Measurements from ENCODE around the gene MECP2. TPM values are rescaled to one million over a fixed set of nuclear protein-coding genes. Genes with fewer than 3 reads are reported as not detected.

The MECP2 gene
- total and polyA plus RNA-seq, 12 donors = 16.9 to 67.7 (median 53.2) TPM

DNA sequence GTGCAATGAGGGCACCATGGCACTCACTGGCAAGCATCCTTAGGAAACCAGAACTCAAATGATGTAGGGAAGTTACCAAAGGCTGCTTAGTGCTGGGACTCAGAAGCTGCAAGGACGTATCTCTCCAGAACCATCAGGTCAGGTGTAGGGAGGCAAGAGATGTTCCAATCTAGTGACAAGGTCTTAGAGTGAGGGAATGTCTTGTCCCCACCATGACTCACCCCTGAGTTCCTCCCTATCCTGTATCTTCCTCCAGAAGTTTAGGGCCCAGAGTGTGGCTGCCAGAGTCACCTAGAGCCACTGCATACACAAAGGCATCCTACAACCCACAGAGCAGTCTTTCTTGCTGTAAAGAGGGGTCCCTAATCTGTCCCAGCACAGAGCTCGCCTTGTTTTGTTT is 63.7 kb downstream of the MECP2 start:
- no peak for DNase-seq
- intact Hi-C loops (cut with DNase I) = no loop called here
- Histone ChIP-seq H3K9me3 (replicated peaks in 1 of 3) (no peaks in the 10 kb centered on the region), H3K27me3 (peaks cover 10% of the 10 kb centered on the region), H3K4me3 (no peak overlapping the region), H3K4me1 (replicated peaks in 1 of 2) (peaks cover 0 to 4% of the 10 kb centered on the region in 2 donors), H3K36me3 (replicated peaks in 1 of 2) (peaks cover 0 to 25% of the 10 kb centered on the region in 2 donors), H3K27ac (no peak overlapping the region)
- no peak for TF ChIP-seq POLR2A (IDR thresholded peaks at IDR 0.05)
- TF ChIP-seq, protein P1, sequence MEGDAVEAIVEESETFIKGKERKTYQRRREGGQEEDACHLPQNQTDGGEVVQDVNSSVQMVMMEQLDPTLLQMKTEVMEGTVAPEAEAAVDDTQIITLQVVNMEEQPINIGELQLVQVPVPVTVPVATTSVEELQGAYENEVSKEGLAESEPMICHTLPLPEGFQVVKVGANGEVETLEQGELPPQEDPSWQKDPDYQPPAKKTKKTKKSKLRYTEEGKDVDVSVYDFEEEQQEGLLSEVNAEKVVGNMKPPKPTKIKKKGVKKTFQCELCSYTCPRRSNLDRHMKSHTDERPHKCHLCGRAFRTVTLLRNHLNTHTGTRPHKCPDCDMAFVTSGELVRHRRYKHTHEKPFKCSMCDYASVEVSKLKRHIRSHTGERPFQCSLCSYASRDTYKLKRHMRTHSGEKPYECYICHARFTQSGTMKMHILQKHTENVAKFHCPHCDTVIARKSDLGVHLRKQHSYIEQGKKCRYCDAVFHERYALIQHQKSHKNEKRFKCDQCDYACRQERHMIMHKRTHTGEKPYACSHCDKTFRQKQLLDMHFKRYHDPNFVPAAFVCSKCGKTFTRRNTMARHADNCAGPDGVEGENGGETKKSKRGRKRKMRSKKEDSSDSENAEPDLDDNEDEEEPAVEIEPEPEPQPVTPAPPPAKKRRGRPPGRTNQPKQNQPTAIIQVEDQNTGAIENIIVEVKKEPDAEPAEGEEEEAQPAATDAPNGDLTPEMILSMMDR (IDR thresholded peaks at IDR 0.05) = no peak
- WGBS, 4 donors = 76 to 100% (median 86%) methylated on average over 1 to 2 of the region's 2 CpGs

DNA sequence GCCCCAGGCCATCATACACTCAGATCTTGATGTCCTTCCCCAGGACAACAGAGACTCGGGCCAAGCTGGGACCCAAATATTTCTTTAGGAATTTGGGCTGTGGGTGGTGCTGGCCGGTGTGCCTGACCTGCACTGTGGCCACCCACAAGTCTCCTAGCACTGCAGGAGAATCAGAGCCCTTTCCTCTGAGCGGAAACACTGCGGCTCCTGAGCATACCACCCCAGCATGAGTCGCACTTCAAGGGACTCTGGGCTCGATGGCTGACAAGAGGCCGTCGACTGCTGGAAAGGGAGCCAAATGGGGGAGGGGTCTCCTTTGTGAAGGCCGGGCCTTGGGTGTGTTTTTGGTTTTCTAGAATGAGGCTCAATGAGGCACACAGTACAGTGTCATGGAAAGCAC is 64.9 kb downstream of the MECP2 start:
- TF ChIP-seq, protein P1 (IDR thresholded peaks at IDR 0.05) = no peak
- TF ChIP-seq POLR2A (IDR thresholded peaks at IDR 0.05) = no peak
- WGBS, 4 donors = 59 to 82% (median 63%) methylated on average over 6 to 9 of the region's 9 CpGs; no CpG with 5 or more reads in 1 of the 4 donors

DNA sequence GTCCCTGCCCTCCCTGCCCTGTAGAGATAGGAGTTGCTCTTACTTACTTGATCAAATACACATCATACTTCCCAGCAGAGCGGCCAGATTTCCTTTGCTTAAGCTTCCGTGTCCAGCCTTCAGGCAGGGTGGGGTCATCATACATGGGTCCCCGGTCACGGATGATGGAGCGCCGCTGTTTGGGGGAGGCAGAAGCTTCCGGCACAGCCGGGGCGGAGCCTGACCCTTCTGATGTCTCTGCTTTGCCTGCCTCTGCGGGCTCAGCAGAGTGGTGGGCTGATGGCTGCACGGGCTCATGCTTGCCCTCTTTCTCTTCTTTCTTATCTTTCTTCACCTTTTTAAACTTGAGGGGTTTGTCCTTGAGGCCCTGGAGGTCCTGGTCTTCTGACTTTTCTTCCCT is 65.4 kb downstream of the MECP2 start:
- Histone ChIP-seq H3K27me3 (peaks cover 10% of the 10 kb centered on the region), H3K4me1 (replicated peaks in 1 of 2) (peaks cover 6 to 11% of the 10 kb centered on the region in 2 donors), H3K4me3 (no peak overlapping the region), H3K9me3 (replicated peaks in 1 of 3) (no peaks in the 10 kb centered on the region), H3K36me3 (replicated peaks in 1 of 2) (peaks cover 0 to 25% of the 10 kb centered on the region in 2 donors), H3K27ac (peak overlapping the region in 1 of 5 donors; percentile 10)
- TF ChIP-seq POLR2A (IDR thresholded peaks at IDR 0.05) = no peak
- TF ChIP-seq, protein P1 (IDR thresholded peaks at IDR 0.05) = no peak
- WGBS, 4 donors = 70 to 89% (median 78%) methylated on average over 11 of the region's 11 CpGs
- DNase-seq = no peak
- intact Hi-C loops (cut with DNase I) = no loop called here

More for the DNA sequence above, 64.9 kb downstream of the MECP2 start:
- no peak for DNase-seq
- peaks cover 0 to 25% of the 10 kb centered on the region in 2 donors for H3K36me3 ChIP-seq (replicated peaks in 1 of 2)
- no peak overlapping the region for H3K4me3 ChIP-seq
- intact Hi-C loops (cut with DNase I) = no loop called here
- H3K9me3 ChIP-seq (replicated peaks in 1 of 3) = no peaks in the 10 kb centered on the region
- peaks cover 6 to 11% of the 10 kb centered on the region in 2 donors for H3K4me1 ChIP-seq (replicated peaks in 1 of 2)
- H3K27me3 ChIP-seq = peaks cover 10% of the 10 kb centered on the region
- H3K27ac ChIP-seq = no peak overlapping the region

DNA sequence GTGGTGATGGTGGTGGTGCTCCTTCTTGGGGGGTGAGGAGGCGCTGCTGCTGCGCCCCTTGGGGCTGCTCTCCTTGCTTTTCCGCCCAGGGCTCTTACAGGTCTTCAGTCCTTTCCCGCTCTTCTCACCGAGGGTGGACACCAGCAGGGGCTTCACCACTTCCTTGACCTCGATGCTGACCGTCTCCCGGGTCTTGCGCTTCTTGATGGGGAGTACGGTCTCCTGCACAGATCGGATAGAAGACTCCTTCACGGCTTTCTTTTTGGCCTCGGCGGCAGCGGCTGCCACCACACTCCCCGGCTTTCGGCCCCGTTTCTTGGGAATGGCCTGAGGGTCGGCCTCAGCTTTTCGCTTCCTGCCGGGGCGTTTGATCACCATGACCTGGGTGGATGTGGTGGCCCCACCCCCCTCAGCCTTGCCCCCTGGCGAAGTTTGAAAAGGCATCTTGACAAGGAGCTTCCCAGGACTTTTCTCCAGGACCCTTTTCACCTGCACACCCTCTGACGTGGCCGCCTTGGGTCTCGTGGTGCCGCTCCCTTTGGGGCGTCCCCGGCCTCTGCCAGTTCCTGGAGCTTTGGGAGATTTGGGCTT is 66.7 kb downstream of the MECP2 start:
- H3K4me3 ChIP-seq = no peak overlapping the region
- H3K27ac ChIP-seq = no peak overlapping the region
- intact Hi-C loops (cut with DNase I) = no loop called here
- H3K27me3 ChIP-seq = peaks cover 10% of the 10 kb centered on the region
- peaks cover 0 to 25% of the 10 kb centered on the region in 2 donors for H3K36me3 ChIP-seq (replicated peaks in 1 of 2)
- WGBS, 4 donors = 87 to 91% (median 88%) methylated on average over 26 to 29 of the region's 29 CpGs
- no peak for DNase-seq
- H3K9me3 ChIP-seq (replicated peaks in 1 of 3) = no peaks in the 10 kb centered on the region
- no peak for TF ChIP-seq POLR2A (IDR thresholded peaks at IDR 0.05)
- TF ChIP-seq, protein P1 (IDR thresholded peaks at IDR 0.05) = no peak
- H3K4me1 ChIP-seq (replicated peaks in 1 of 2) = peaks cover 6 to 11% of the 10 kb centered on the region in 2 donors
